ENCODE data around the gene TECTA. TPM values are rescaled to one million over a fixed set of nuclear protein-coding genes. Genes with fewer than 3 reads are reported as not detected.

TECTA gene, protein sequence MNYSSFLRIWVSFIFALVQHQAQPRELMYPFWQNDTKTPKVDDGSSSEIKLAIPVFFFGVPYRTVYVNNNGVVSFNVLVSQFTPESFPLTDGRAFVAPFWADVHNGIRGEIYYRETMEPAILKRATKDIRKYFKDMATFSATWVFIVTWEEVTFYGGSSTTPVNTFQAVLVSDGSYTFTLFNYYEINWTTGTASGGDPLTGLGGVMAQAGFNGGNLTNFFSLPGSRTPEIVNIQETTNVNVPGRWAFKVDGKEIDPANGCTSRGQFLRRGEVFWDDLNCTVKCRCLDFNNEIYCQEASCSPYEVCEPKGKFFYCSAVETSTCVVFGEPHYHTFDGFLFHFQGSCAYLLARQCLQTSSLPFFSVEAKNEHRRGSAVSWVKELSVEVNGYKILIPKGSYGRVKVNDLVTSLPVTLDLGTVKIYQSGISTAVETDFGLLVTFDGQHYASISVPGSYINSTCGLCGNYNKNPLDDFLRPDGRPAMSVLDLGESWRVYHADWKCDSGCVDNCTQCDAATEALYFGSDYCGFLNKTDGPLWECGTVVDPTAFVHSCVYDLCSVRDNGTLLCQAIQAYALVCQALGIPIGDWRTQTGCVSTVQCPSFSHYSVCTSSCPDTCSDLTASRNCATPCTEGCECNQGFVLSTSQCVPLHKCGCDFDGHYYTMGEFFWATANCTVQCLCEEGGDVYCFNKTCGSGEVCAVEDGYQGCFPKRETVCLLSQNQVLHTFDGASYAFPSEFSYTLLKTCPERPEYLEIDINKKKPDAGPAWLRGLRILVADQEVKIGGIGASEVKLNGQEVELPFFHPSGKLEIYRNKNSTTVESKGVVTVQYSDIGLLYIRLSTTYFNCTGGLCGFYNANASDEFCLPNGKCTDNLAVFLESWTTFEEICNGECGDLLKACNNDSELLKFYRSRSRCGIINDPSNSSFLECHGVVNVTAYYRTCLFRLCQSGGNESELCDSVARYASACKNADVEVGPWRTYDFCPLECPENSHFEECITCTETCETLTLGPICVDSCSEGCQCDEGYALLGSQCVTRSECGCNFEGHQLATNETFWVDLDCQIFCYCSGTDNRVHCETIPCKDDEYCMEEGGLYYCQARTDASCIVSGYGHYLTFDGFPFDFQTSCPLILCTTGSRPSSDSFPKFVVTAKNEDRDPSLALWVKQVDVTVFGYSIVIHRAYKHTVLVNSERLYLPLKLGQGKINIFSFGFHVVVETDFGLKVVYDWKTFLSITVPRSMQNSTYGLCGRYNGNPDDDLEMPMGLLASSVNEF (N-terminal part only)
- total RNA-seq (ENCODE audit: unreplicated experiment), result 2.9 TPM
- long read RNA-seq, result 0 reads

DNA sequence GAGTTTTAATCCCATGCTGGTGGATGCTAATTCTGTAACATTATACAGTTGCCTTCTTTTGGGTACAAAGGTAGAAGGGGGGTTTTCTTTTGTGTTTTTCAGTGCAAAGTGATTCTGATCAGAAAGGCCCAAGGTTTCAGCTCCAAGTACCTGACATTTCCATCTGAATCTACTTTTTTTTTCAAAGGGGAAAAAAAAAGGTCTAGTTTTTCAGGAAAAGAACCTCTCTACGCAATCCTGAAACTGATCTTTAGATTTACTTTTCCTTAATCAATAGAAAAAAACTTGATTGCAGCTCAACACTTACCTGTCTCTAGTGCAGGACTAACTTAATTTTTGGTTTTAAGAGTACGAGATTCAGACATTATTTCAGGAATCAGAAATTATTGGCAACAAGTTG lies at the start of gene TECTA:
Gene TECTA, plus strand, starts transcription at position 301 of the 400 bp plus-strand sequence. CDS start 1,423 bp downstream, outside the sequence.
- H3K4me3 Mint-ChIP-seq (ENCODE audit: unreplicated experiment), result no peak within 1 kb of the TSS
- no peaks in the 10 kb centered on the region for H3K9me3 Mint-ChIP-seq (ENCODE audit: unreplicated experiment)
- H3K27me3 Mint-ChIP-seq (ENCODE audit: unreplicated experiment), result no peaks in the 10 kb centered on the region
- H3K27ac Mint-ChIP-seq (ENCODE audit: unreplicated experiment), result no peak within 1 kb of the TSS
- TF ChIP-seq, protein P1, sequence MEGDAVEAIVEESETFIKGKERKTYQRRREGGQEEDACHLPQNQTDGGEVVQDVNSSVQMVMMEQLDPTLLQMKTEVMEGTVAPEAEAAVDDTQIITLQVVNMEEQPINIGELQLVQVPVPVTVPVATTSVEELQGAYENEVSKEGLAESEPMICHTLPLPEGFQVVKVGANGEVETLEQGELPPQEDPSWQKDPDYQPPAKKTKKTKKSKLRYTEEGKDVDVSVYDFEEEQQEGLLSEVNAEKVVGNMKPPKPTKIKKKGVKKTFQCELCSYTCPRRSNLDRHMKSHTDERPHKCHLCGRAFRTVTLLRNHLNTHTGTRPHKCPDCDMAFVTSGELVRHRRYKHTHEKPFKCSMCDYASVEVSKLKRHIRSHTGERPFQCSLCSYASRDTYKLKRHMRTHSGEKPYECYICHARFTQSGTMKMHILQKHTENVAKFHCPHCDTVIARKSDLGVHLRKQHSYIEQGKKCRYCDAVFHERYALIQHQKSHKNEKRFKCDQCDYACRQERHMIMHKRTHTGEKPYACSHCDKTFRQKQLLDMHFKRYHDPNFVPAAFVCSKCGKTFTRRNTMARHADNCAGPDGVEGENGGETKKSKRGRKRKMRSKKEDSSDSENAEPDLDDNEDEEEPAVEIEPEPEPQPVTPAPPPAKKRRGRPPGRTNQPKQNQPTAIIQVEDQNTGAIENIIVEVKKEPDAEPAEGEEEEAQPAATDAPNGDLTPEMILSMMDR (IDR thresholded peaks at IDR 0.05; ENCODE audit: partially characterized antibody, unreplicated experiment), result no peak
- no peak for DNase-seq
- H3K4me1 Mint-ChIP-seq (ENCODE audit: low read depth, unreplicated experiment), result peaks cover 3% of the 10 kb centered on the region
- no peaks in the 10 kb centered on the region for H3K36me3 Mint-ChIP-seq (ENCODE audit: unreplicated experiment)

DNA sequence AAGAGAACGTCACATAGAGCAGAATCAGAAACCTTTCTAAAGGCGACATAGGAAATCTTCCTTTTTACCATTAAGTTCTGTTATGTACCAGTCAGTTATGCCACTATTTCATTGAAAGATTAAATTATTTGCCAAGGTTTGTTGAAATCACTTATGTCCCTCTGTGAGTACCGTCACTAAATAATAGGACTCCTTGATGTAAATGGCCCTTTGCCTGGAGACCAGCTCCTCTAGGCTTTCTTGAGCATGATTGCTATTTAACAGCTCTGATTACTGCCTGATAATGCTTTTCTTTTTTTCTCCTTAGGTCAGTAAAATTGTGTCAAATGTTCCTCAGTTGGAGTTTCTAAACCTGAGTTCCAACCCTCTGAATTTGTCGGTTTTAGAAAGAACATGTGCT lies 47.8 kb upstream of the TECTA start:
- Mint-ChIP-seq H3K9me3 (ENCODE audit: unreplicated experiment) (no peaks in the 10 kb centered on the region), H3K27ac (ENCODE audit: unreplicated experiment) (no peak overlapping the region), H3K4me1 (ENCODE audit: low read depth, unreplicated experiment) (no peaks in the 10 kb centered on the region), H3K36me3 (ENCODE audit: unreplicated experiment) (no peaks in the 10 kb centered on the region), H3K27me3 (ENCODE audit: unreplicated experiment) (no peaks in the 10 kb centered on the region), H3K4me3 (ENCODE audit: unreplicated experiment) (no peak overlapping the region)
- no peak for DNase-seq
- TF ChIP-seq, protein P1 (IDR thresholded peaks at IDR 0.05; ENCODE audit: partially characterized antibody, unreplicated experiment), result no peak

DNA sequence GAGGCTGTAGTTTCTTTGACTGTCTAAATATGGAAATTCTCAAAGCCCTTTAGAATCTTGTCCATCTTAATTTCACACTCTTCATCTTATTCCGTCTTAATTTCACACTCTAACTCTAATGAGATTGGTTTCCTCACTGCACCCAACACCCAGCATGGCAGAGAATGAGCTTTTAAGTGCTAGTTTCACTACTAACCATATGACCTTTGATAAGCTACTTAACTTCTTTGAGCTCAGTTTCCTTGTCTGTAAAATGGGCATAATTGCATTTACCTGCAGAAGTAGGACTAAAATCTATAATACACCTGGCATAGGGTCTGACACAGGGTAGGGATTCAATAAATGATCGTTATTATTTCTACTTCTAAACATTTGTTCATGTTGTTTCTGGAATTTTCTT lies 46.8 kb upstream of the TECTA start:
- no peaks in the 10 kb centered on the region for H3K4me1 Mint-ChIP-seq (ENCODE audit: low read depth, unreplicated experiment)
- H3K27me3 Mint-ChIP-seq (ENCODE audit: unreplicated experiment), result no peaks in the 10 kb centered on the region
- no peaks in the 10 kb centered on the region for H3K9me3 Mint-ChIP-seq (ENCODE audit: unreplicated experiment)
- TF ChIP-seq, protein P1 (IDR thresholded peaks at IDR 0.05; ENCODE audit: partially characterized antibody, unreplicated experiment), result no peak
- no peak for DNase-seq
- no peak overlapping the region for H3K4me3 Mint-ChIP-seq (ENCODE audit: unreplicated experiment)
- H3K36me3 Mint-ChIP-seq (ENCODE audit: unreplicated experiment), result no peaks in the 10 kb centered on the region
- H3K27ac Mint-ChIP-seq (ENCODE audit: unreplicated experiment), result no peak overlapping the region

DNA sequence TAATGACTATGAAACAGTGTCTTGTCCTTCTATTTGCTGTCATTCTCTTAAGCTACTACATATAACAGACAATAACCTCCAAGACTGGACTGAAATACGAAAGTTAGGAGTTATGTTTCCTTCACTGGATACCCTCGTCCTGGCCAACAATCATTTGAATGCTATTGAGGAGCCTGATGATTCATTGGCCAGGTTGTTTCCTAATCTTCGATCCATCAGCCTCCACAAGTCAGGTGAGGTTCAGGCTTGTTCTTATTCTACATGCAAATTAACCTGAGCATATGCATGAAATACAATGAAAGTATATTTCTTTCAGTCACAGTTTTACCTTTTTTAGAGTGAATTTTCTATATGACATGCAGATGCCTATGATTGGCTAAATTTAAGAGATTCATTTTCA lies 46.0 kb upstream of the TECTA start:
- TF ChIP-seq, protein P1 (IDR thresholded peaks at IDR 0.05; ENCODE audit: partially characterized antibody, unreplicated experiment), result no peak
- no peaks in the 10 kb centered on the region for H3K36me3 Mint-ChIP-seq (ENCODE audit: unreplicated experiment)
- H3K4me1 Mint-ChIP-seq (ENCODE audit: low read depth, unreplicated experiment), result no peaks in the 10 kb centered on the region
- no peaks in the 10 kb centered on the region for H3K27me3 Mint-ChIP-seq (ENCODE audit: unreplicated experiment)
- H3K27ac Mint-ChIP-seq (ENCODE audit: unreplicated experiment), result no peak overlapping the region
- H3K9me3 Mint-ChIP-seq (ENCODE audit: unreplicated experiment), result no peaks in the 10 kb centered on the region
- H3K4me3 Mint-ChIP-seq (ENCODE audit: unreplicated experiment), result no peak overlapping the region
- no peak for DNase-seq

Measured in glutamatergic neuron (in vitro differentiated cells).